ENCODE results near the gene OR5P2.
"Not testable (repeated sequence)": the region's sequence is repeated elsewhere in the genome, so short reads cannot be mapped to it uniquely, and the experiment has no call there.

The OR5P2 gene

DNA sequence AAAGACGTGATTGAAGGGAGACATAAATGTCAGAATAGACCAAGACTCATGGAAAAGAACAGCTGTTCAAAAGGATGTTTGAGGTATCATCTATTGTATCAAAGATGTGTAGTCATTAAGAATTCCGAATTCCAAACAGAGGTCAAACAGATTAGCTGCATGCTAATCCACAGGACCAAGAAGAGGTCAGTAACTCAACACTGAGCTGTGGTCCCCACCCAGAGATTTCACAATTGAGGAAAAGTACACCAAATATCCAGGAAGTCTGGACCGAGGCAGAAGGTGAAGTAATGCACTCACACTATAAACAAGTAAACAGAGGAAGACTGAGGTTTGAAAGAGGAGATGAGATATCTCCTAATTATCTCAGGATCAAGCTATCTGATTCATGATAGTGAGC lies 29.6 kb upstream of the OR5P2 start:
- TF ChIP-seq, protein P1, sequence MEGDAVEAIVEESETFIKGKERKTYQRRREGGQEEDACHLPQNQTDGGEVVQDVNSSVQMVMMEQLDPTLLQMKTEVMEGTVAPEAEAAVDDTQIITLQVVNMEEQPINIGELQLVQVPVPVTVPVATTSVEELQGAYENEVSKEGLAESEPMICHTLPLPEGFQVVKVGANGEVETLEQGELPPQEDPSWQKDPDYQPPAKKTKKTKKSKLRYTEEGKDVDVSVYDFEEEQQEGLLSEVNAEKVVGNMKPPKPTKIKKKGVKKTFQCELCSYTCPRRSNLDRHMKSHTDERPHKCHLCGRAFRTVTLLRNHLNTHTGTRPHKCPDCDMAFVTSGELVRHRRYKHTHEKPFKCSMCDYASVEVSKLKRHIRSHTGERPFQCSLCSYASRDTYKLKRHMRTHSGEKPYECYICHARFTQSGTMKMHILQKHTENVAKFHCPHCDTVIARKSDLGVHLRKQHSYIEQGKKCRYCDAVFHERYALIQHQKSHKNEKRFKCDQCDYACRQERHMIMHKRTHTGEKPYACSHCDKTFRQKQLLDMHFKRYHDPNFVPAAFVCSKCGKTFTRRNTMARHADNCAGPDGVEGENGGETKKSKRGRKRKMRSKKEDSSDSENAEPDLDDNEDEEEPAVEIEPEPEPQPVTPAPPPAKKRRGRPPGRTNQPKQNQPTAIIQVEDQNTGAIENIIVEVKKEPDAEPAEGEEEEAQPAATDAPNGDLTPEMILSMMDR (IDR thresholded peaks at IDR 0.05; ENCODE audit: control insufficient read depth, extremely low read depth, insufficient read depth): no peak
- H3K4me3 ChIP-seq (ENCODE audit: low read depth, low read length): no peak overlapping the region
- DNase-seq (ENCODE audit: low read depth): no peak

- H3K4me3 ChIP-seq (ENCODE audit: low read depth, low read length); DNase-seq (ENCODE audit: low read depth): not testable (repeated sequence)
Observed at GRCh38 chr11:7820417-7820816, 23.7 kb upstream of the OR5P2 start.

DNA sequence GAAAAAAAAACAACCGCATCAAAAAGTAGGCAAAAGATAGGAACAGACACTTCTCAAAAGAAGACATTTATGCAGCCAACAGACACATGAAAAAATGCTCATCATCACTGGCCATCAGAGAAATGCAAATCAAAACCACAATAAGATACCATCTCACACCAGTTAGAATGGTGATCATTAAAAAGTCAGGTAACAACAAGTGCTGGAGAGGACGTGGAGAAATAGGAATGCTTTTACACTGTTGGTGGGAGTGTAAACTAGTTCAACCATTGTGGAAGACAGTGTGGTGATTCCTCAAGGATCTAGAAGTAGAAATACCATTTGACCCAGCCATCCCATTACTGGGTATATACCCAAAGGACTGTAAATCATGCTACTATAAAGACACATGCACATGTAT lies 18.2 kb upstream of the OR5P2 start:
- DNase-seq (ENCODE audit: low read depth); H3K4me3 ChIP-seq (ENCODE audit: low read depth, low read length): not testable (repeated sequence)

DNA sequence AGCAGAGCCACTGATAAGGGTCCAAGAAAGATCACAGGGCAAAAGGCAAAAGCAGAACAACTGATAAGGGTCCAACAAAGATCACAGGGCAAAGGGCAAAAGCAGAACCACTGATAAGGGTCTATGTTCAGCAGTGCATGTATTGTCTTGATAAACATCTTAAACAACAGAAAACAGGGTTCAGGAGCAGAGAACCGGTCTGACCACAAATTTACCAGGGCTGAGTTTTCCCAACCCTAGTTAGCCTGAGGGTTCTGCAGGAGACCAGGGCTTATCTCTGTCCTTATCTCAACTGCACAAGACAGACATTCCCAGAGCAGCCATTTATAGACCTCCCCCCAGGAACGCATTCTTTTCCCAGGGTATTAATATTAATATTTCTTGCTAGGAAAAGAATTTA lies 13.6 kb upstream of the OR5P2 start:
- DNase-seq (ENCODE audit: low read depth): not testable (repeated sequence)

DNA sequence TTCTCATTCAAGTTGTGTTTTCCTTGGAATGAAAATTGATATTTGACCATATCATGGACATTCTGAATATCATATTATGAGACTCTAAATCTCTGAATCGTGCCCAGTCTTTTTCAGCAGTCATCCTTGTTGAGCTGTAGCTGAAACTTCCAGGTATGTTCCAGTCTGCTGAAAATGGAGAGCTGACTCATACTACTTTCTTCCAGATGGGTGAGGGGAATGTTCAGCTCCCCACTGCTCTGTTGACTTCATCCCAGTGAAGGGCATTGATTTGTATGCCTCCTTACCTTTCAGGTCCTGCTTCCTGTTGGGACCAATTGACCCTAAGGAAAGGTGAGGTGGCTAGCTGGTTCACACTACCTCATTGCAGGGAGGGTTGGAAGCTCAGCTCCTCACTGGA lies 3.5 kb downstream of the OR5P2 start:
- H3K4me3 ChIP-seq (ENCODE audit: low read depth, low read length): no peak overlapping the region
- TF ChIP-seq, protein P1 (IDR thresholded peaks at IDR 0.05; ENCODE audit: control insufficient read depth, extremely low read depth, insufficient read depth): no peak
- DNase-seq (ENCODE audit: low read depth): no peak

More for the DNA sequence above, 13.6 kb upstream of the OR5P2 start:
- H3K4me3 ChIP-seq (ENCODE audit: low read depth, low read length): not testable (repeated sequence)

GRCh38 chr11:7787239-7787638 lies 9.5 kb downstream of the OR5P2 start:
- DNase-seq (ENCODE audit: low read depth): no peak
- TF ChIP-seq, protein P1 (IDR thresholded peaks at IDR 0.05; ENCODE audit: control insufficient read depth, extremely low read depth, insufficient read depth): no peak
- no peak overlapping the region for H3K4me3 ChIP-seq (ENCODE audit: low read depth, low read length)

DNA sequence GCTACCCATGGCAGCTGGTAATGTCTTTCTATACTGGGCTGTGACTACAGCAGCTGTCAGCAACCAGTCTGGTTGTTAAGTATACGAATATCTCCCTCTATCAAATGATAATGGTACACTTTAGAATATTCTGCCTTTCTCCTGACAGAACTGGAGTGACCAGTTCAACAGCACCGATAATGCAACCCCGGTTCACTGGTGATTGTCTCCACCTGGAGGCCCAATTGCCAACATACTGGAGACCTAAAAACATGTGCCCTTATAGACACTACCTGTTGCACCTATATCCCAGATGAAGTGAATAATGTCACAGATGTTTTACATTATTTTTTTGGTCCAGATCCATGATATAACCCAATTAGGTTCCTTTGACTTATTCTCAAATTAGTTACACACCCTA lies 21.1 kb downstream of the OR5P2 start:
- TF ChIP-seq, protein P1 (IDR thresholded peaks at IDR 0.05; ENCODE audit: control insufficient read depth, extremely low read depth, insufficient read depth): peak; percentile 38
- peak; percentile 21 for DNase-seq (ENCODE audit: low read depth)
- no peak overlapping the region for H3K4me3 ChIP-seq (ENCODE audit: low read depth, low read length)

DNA sequence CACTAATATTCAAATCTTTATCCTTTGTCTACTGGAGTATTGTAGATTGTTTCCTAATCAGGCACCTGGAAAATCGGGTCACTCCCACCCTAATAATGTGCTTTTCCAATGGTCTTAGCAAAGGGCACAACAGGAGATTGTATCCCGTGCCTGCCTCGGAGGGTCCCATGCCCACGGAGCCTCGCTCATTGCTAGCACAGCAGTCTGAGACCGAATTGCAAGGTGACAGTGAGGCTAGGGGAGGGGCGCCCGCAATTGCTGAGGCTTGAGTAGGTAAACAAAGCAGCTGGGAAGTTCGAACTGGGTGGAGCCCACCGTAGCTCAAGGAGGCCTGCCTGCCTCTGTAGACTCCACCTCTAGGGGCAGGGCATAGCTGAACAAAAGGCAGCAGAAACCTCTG lies 32.4 kb downstream of the OR5P2 start:
- not testable (repeated sequence) for DNase-seq (ENCODE audit: low read depth); H3K4me3 ChIP-seq (ENCODE audit: low read depth, low read length)

DNA sequence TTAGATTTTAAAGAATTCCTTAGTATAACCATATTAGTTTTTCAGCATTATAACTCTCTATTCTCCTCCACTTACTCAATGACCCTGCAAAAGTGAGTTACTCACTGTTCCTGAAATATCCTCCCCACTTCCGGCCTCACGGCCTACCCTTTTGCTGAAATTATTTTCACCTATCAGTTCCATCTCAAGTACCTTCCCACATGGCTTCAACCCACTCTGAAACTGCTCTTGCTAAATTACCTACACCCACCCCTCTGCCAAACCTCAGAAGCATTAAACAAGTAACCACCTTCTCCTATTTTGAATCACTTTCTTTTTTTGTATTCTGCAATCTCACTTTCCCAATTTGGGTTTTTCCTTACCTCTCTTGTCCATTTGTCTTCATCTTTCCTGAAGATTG lies 37.7 kb downstream of the OR5P2 start:
- DNase-seq (ENCODE audit: low read depth): no peak
- no peak overlapping the region for H3K4me3 ChIP-seq (ENCODE audit: low read depth, low read length)
- TF ChIP-seq, protein P1 (IDR thresholded peaks at IDR 0.05; ENCODE audit: control insufficient read depth, extremely low read depth, insufficient read depth): no peak
